Ascending aorta (tissue), 2 donors: ENCODE results near the gene UBIAD1. TPM values are rescaled to one million over a fixed set of nuclear protein-coding genes. Genes with fewer than 3 reads are reported as not detected.
"Not testable (repeated sequence)": the region's sequence is repeated elsewhere in the genome, so short reads cannot be mapped to it uniquely, and the experiment has no call there.

Source experiments
- DNase-seq, 2 donors: peaks; one replicate each; pipeline ENCODE4 v3.0.0-alpha.2; 2019; ENCODE audit warnings: low spot score in 2 of 2
- H3K27ac ChIP-seq, 2 donors: fragments of 200-600 bp; sonication (generic); one replicate each; pipeline ENCODE4 v1.5.1; 2016 to 2017; ENCODE audit warnings: mild to moderate bottlenecking in 1 of 2
- H3K27me3 ChIP-seq: fragments of 200-600 bp; sonication (generic); one replicate; pipeline ENCODE4 v1.5.1; 2017
- H3K36me3 ChIP-seq, 2 donors: fragments of 200-600 bp; sonication (generic); one replicate each; pipeline ENCODE4 v1.5.1; 2016
- H3K4me1 ChIP-seq, 2 donors: fragments of 200-600 bp; sonication (generic); one replicate each; pipeline ENCODE4 v1.5.1; 2016 to 2017; ENCODE audit warnings: mild to moderate bottlenecking in 1 of 2
- H3K4me3 ChIP-seq, 2 donors: fragments of 200-600 bp; sonication (generic); one replicate each; pipeline ENCODE4 v1.5.1; 2016 to 2017; ENCODE audit warnings: mild to moderate bottlenecking in 1 of 2
- H3K9me3 ChIP-seq, 2 donors: fragments of 200-600 bp; sonication (generic); one replicate each; pipeline ENCODE4 v1.5.1; 2016
- CTCF ChIP-seq, 3 experiments: fragments of 200-600 bp in 2 of 3; fragments of 450-650 bp in 1 of 3; sonication (generic) in 2 of 3; IDR thresholded peaks; one replicate each; pipeline ENCODE4 v1.5.1; 2016 to 2019; ENCODE audit warnings: antibody characterized with exemption in 3 of 3, mild to moderate bottlenecking in 1 of 3, moderate library complexity in 1 of 3
- intact Hi-C: fragments of 100-400 bp; cut with DNase I; formaldehyde crosslinking; loops from one replicate; pipeline ENCODE4 v1.15.1; 2023
- total RNA-seq: library from RNA; depleted of rRNA; stranded (reverse); fragments of >200 nt; gene quantifications from one replicate; pipeline ENCODE4 v1.1.0, GENCODE V29; 2016

UBIAD1 gene
- total RNA-seq, 1 donor from 2014 or later, result 53.0 TPM

DNA sequence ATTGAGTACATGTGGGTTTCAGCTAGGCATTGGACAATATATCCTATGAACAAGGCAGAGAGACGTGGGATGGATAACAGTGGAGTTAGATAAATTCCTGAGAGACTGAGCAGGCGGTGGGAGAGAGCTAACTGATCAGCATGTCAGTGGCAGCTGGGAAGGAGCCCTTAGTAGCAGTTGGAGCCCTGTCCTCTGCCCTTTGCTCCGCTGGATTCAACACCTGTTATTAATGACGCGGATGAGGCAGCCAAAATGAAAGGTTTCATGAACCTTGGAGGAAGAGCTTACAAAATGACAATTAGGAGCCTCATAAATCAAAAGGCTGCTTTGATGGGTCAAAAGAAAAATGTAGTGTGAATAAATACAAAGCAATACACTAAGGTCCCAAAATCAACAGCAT lies 16.1 kb downstream of the UBIAD1 start:
- DNase-seq, result no peak
- Histone ChIP-seq H3K27ac (no peak overlapping the region), H3K4me1 (no peaks in the 10 kb centered on the region), H3K36me3 (peaks cover 33 to 44% of the 10 kb centered on the region in 2 donors), H3K27me3 (no peaks in the 10 kb centered on the region), H3K9me3 (no peaks in the 10 kb centered on the region), H3K4me3 (no peak overlapping the region)
- intact Hi-C loops, result no loop called here
- no peak for TF ChIP-seq CTCF (IDR thresholded peaks at IDR 0.05)

GRCh38 chr1:11291049-11291448 lies 18.1 kb downstream of the UBIAD1 start:
- peaks cover 28 to 58% of the 10 kb centered on the region in 2 donors for H3K36me3 ChIP-seq
- no peaks in the 10 kb centered on the region for H3K4me1 ChIP-seq
- no peak overlapping the region for H3K4me3 ChIP-seq
- H3K27me3 ChIP-seq, result no peaks in the 10 kb centered on the region
- no peak for TF ChIP-seq CTCF (IDR thresholded peaks at IDR 0.05)
- no peak for DNase-seq
- no peaks in the 10 kb centered on the region for H3K9me3 ChIP-seq
- intact Hi-C loops, result no loop called here
- no peak overlapping the region for H3K27ac ChIP-seq

- intact Hi-C loops, result no loop called here
- Histone ChIP-seq H3K36me3 (peaks cover 15 to 46% of the 10 kb centered on the region in 2 donors), H3K9me3 (no peaks in the 10 kb centered on the region), H3K4me3 (no peak overlapping the region), H3K27ac (no peak overlapping the region), H3K4me1 (no peaks in the 10 kb centered on the region), H3K27me3 (no peaks in the 10 kb centered on the region)
- no peak for DNase-seq
- no peak for TF ChIP-seq CTCF (IDR thresholded peaks at IDR 0.05)
Measured at GRCh38 chr1:11293856-11294255, 20.9 kb downstream of the UBIAD1 start.

- no peak overlapping the region for H3K4me3 ChIP-seq
- H3K27ac ChIP-seq, result no peak overlapping the region
- intact Hi-C loops, result no loop called here
- H3K9me3 ChIP-seq, result no peaks in the 10 kb centered on the region
- no peak for TF ChIP-seq CTCF (IDR thresholded peaks at IDR 0.05)
- no peaks in the 10 kb centered on the region for H3K27me3 ChIP-seq
- no peak for DNase-seq
- peaks cover 15 to 46% of the 10 kb centered on the region in 2 donors for H3K36me3 ChIP-seq
- no peaks in the 10 kb centered on the region for H3K4me1 ChIP-seq
Measured at GRCh38 chr1:11294951-11295350, 22.0 kb downstream of the UBIAD1 start.

DNA sequence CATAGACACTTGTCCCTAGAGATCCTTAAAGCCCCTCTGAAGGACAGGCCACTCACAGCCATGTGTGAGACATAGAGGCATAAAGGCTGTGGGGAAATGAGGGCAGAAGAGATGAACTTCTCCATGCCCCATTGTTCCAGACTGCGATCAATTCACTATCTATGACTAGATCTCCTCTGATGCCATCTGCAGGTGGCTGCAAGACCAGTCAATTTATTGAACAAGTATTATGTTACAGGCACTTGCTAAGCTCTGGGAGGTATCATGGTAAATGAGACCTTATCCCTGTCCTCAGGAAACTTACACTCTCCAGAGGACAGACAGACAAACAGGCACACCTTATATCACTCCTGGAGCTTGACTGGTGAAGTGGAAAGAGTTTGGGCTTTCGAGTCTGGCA lies 22.9 kb downstream of the UBIAD1 start:
- Histone ChIP-seq H3K27me3 (no peaks in the 10 kb centered on the region), H3K9me3 (no peaks in the 10 kb centered on the region), H3K36me3 (peaks cover 11 to 36% of the 10 kb centered on the region in 2 donors), H3K4me3 (no peak overlapping the region), H3K27ac (no peak overlapping the region), H3K4me1 (no peaks in the 10 kb centered on the region)
- no peak for TF ChIP-seq CTCF (IDR thresholded peaks at IDR 0.05)
- DNase-seq, result no peak
- intact Hi-C loops, result no loop called here

GRCh38 chr1:11297774-11298173 lies 24.8 kb downstream of the UBIAD1 start:
- intact Hi-C loops, H3K4me3 ChIP-seq, H3K4me1 ChIP-seq, DNase-seq, H3K27ac ChIP-seq, H3K27me3 ChIP-seq, H3K9me3 ChIP-seq: not testable (repeated sequence)
- H3K36me3 ChIP-seq, result peaks cover 9 to 31% of the 10 kb centered on the region in 2 donors
